ENCODE results near the gene GOSR1. TPM values are rescaled to one million over a fixed set of nuclear protein-coding genes. Genes with fewer than 3 reads are reported as not detected.
"Not testable (repeated sequence)": the region's sequence is repeated elsewhere in the genome, so short reads cannot be mapped to it uniquely, and the experiment has no call there.

The GOSR1 gene
- total RNA-seq, result 10 to 100 TPM; 33.9 to 37.3 TPM

GRCh38 chr17:30477083-30477773 lies at the start of gene GOSR1:
Gene GOSR1 (plus strand): TSS chr17:30477408. CDS start chr17:30477434, 26 bp downstream.
- H3K4me1 Mint-ChIP-seq (ENCODE audit: low read depth), result peaks cover 36% of the 10 kb centered on the region
- DNase-seq, result peak; percentile 97
- intact Hi-C loops (cut with micrococcal nuclease), result loop anchor here (1.0 to 10.0 kb wide), 9 partner anchors 99 to 430 kb away; partner anchors contain the start of genes CPD, NSRP1 and TEFM
- peak within 1 kb of the TSS; percentile 98 for H3K4me3 Mint-ChIP-seq
- H3K9me3 Mint-ChIP-seq, result no peaks in the 10 kb centered on the region
- CTCF ChIA-PET, result interaction anchor here (0.6 to 2.9 kb wide), 16 partner anchors 11 to 386 kb away, joined by 3 to 20 read pairs (median 3); partner anchors contain the start of genes BLMH and CRLF3
- peaks cover 2% of the 10 kb centered on the region for H3K27me3 Mint-ChIP-seq (ENCODE audit: low read depth)
- peak within 1 kb of the TSS; percentile 97 for H3K27ac Mint-ChIP-seq
- H3K36me3 Mint-ChIP-seq (ENCODE audit: low read depth), result peaks cover 9% of the 10 kb centered on the region

- Mint-ChIP-seq H3K4me3 (no peak overlapping the region), H3K27ac (no peak overlapping the region), H3K36me3 (ENCODE audit: low read depth) (peaks cover 37% of the 10 kb centered on the region), H3K9me3 (no peaks in the 10 kb centered on the region), H3K27me3 (ENCODE audit: low read depth) (no peaks in the 10 kb centered on the region), H3K4me1 (ENCODE audit: low read depth) (no peaks in the 10 kb centered on the region)
- intact Hi-C loops (cut with micrococcal nuclease), result no loop called here
- DNase-seq, result no peak
- CTCF ChIA-PET, result no interaction called here
Observed at GRCh38 chr17:30427611-30428010, 49.6 kb upstream of the GOSR1 start.

GRCh38 chr17:30429155-30429554 lies 48.1 kb upstream of the GOSR1 start:
- CTCF ChIA-PET, result no interaction called here
- Mint-ChIP-seq H3K27ac (no peak overlapping the region), H3K27me3 (ENCODE audit: low read depth) (no peaks in the 10 kb centered on the region), H3K36me3 (ENCODE audit: low read depth) (peaks cover 37% of the 10 kb centered on the region), H3K4me1 (ENCODE audit: low read depth) (no peaks in the 10 kb centered on the region), H3K9me3 (no peaks in the 10 kb centered on the region), H3K4me3 (no peak overlapping the region)
- no peak for DNase-seq
- intact Hi-C loops (cut with micrococcal nuclease), result no loop called here

- no peak for DNase-seq
- no peak overlapping the region for H3K4me3 Mint-ChIP-seq
- H3K27me3 Mint-ChIP-seq (ENCODE audit: low read depth), result no peaks in the 10 kb centered on the region
- CTCF ChIA-PET, result interaction anchor here (0.6 to 1.5 kb wide), 2 partner anchors 89 to 97 kb away, joined by 3 read pairs; no protein-coding TSS in a partner anchor
- intact Hi-C loops (cut with micrococcal nuclease), result no loop called here
- no peaks in the 10 kb centered on the region for H3K9me3 Mint-ChIP-seq
- peaks cover 36% of the 10 kb centered on the region for H3K36me3 Mint-ChIP-seq (ENCODE audit: low read depth)
- no peak overlapping the region for H3K27ac Mint-ChIP-seq
- H3K4me1 Mint-ChIP-seq (ENCODE audit: low read depth), result peaks cover 12% of the 10 kb centered on the region
Observed at GRCh38 chr17:30433514-30433913, 43.7 kb upstream of the GOSR1 start.

GRCh38 chr17:30436729-30437128 lies 40.5 kb upstream of the GOSR1 start:
- H3K27ac Mint-ChIP-seq, result no peak overlapping the region
- intact Hi-C loops (cut with micrococcal nuclease), result no loop called here
- no peaks in the 10 kb centered on the region for H3K27me3 Mint-ChIP-seq (ENCODE audit: low read depth)
- no peak overlapping the region for H3K4me3 Mint-ChIP-seq
- CTCF ChIA-PET, result no interaction called here
- peaks cover 31% of the 10 kb centered on the region for H3K36me3 Mint-ChIP-seq (ENCODE audit: low read depth)
- no peaks in the 10 kb centered on the region for H3K9me3 Mint-ChIP-seq
- peaks cover 12% of the 10 kb centered on the region for H3K4me1 Mint-ChIP-seq (ENCODE audit: low read depth)
- no peak for DNase-seq

GRCh38 chr17:30443721-30444120 lies 33.5 kb upstream of the GOSR1 start:
- CTCF ChIA-PET, result no interaction called here
- H3K36me3 Mint-ChIP-seq (ENCODE audit: low read depth), result peaks cover 22% of the 10 kb centered on the region
- no peak overlapping the region for H3K27ac Mint-ChIP-seq

GRCh38 chr17:30446640-30447039 lies 30.6 kb upstream of the GOSR1 start:
- H3K4me1 Mint-ChIP-seq (ENCODE audit: low read depth); intact Hi-C loops (cut with micrococcal nuclease); H3K27me3 Mint-ChIP-seq (ENCODE audit: low read depth); H3K9me3 Mint-ChIP-seq; DNase-seq; H3K27ac Mint-ChIP-seq; H3K4me3 Mint-ChIP-seq: not testable (repeated sequence)
- CTCF ChIA-PET, result interaction anchor here (0.7 kb wide), 1 partner anchor 106 kb away, joined by 3 read pairs; no protein-coding TSS in a partner anchor
- peaks cover 28% of the 10 kb centered on the region for H3K36me3 Mint-ChIP-seq (ENCODE audit: low read depth)

More at GRCh38 chr17:30443721-30444120, 33.5 kb upstream of the GOSR1 start:
- H3K9me3 Mint-ChIP-seq, result no peaks in the 10 kb centered on the region
- no peak for DNase-seq
- intact Hi-C loops (cut with micrococcal nuclease), result no loop called here
- no peaks in the 10 kb centered on the region for H3K27me3 Mint-ChIP-seq (ENCODE audit: low read depth)
- H3K4me3 Mint-ChIP-seq, result no peak overlapping the region
- H3K4me1 Mint-ChIP-seq (ENCODE audit: low read depth), result peaks cover 2% of the 10 kb centered on the region

GRCh38 chr17:30449480-30449879 lies 27.7 kb upstream of the GOSR1 start:
- H3K36me3 Mint-ChIP-seq (ENCODE audit: low read depth), result peaks cover 37% of the 10 kb centered on the region

GRCh38 chr17:30450125-30451027 lies 26.8 kb upstream of the GOSR1 start:
- H3K4me1 Mint-ChIP-seq (ENCODE audit: low read depth), result peaks cover 2% of the 10 kb centered on the region
- peaks cover 36% of the 10 kb centered on the region for H3K36me3 Mint-ChIP-seq (ENCODE audit: low read depth)
- no peak overlapping the region for H3K27ac Mint-ChIP-seq
- H3K27me3 Mint-ChIP-seq (ENCODE audit: low read depth), result no peaks in the 10 kb centered on the region
- intact Hi-C loops (cut with micrococcal nuclease), result no loop called here
- H3K9me3 Mint-ChIP-seq, result no peaks in the 10 kb centered on the region
- CTCF ChIA-PET, result no interaction called here
- DNase-seq, result no peak
- H3K4me3 Mint-ChIP-seq, result no peak overlapping the region

More at GRCh38 chr17:30449480-30449879, 27.7 kb upstream of the GOSR1 start:
- CTCF ChIA-PET, result no interaction called here
- DNase-seq, result no peak
- Mint-ChIP-seq H3K4me1 (ENCODE audit: low read depth) (peaks cover 2% of the 10 kb centered on the region), H3K4me3 (no peak overlapping the region), H3K27ac (no peak overlapping the region), H3K9me3 (no peaks in the 10 kb centered on the region), H3K27me3 (ENCODE audit: low read depth) (no peaks in the 10 kb centered on the region)
- intact Hi-C loops (cut with micrococcal nuclease), result no loop called here

- CTCF ChIA-PET, result no interaction called here
- Mint-ChIP-seq H3K4me3 (no peak overlapping the region), H3K4me1 (ENCODE audit: low read depth) (no peaks in the 10 kb centered on the region), H3K36me3 (ENCODE audit: low read depth) (peaks cover 39% of the 10 kb centered on the region), H3K27me3 (ENCODE audit: low read depth) (no peaks in the 10 kb centered on the region), H3K27ac (no peak overlapping the region), H3K9me3 (no peaks in the 10 kb centered on the region)
- no peak for DNase-seq
- intact Hi-C loops (cut with micrococcal nuclease), result no loop called here
Observed at GRCh38 chr17:30454635-30455034, 22.6 kb upstream of the GOSR1 start.

- Mint-ChIP-seq H3K4me3 (no peak overlapping the region), H3K4me1 (ENCODE audit: low read depth) (no peaks in the 10 kb centered on the region), H3K27ac (no peak overlapping the region), H3K9me3 (no peaks in the 10 kb centered on the region), H3K36me3 (ENCODE audit: low read depth) (peaks cover 38% of the 10 kb centered on the region), H3K27me3 (ENCODE audit: low read depth) (no peaks in the 10 kb centered on the region)
- DNase-seq, result no peak
- CTCF ChIA-PET, result no interaction called here
- intact Hi-C loops (cut with micrococcal nuclease), result no loop called here
Observed at GRCh38 chr17:30458371-30458770, 18.8 kb upstream of the GOSR1 start.

GRCh38 chr17:30458797-30459413 lies 18.3 kb upstream of the GOSR1 start:
- H3K4me1 Mint-ChIP-seq (ENCODE audit: low read depth); H3K27ac Mint-ChIP-seq; H3K9me3 Mint-ChIP-seq; intact Hi-C loops (cut with micrococcal nuclease); H3K4me3 Mint-ChIP-seq; H3K27me3 Mint-ChIP-seq (ENCODE audit: low read depth); DNase-seq; CTCF ChIA-PET: not testable (repeated sequence)
- H3K36me3 Mint-ChIP-seq (ENCODE audit: low read depth), result peaks cover 35% of the 10 kb centered on the region

Measured in activated naive CD4-positive, alpha-beta T cell treated with anti-CD3 and anti-CD28 coated beads for 36 hours (primary cell).